SHP77 treated with DMSO at 0.1 percent for 48 hours (cell line): ENCODE measurements around the gene ATP2A3.

ENCODE experiments used
- DNase-seq: peaks from one replicate; lab custom pipeline; 2025; lab: John Stamatoyannopoulos, UW

The ATP2A3 gene

GRCh38 chr17:3910420-3911270 is 53.6 kb downstream of the ATP2A3 start:
- DNase-seq = no peak

- DNase-seq = no peak
These were observed 55.0 kb downstream of the ATP2A3 start for GRCh38 chr17:3909257-3909656.

- no peak for DNase-seq
These were observed 56.6 kb downstream of the ATP2A3 start for GRCh38 chr17:3907483-3908216.

GRCh38 chr17:3906881-3907280 is 57.4 kb downstream of the ATP2A3 start:
- no peak for DNase-seq

GRCh38 chr17:3905017-3905520 is 59.2 kb downstream of the ATP2A3 start:
- DNase-seq = no peak

GRCh38 chr17:3904501-3904900 is 59.7 kb downstream of the ATP2A3 start:
- no peak for DNase-seq

- DNase-seq = no peak
These were observed 60.4 kb downstream of the ATP2A3 start for GRCh38 chr17:3903881-3904290.

GRCh38 chr17:3903051-3903825 is 61.0 kb downstream of the ATP2A3 start:
- DNase-seq = no peak

- no peak for DNase-seq
These were observed 63.6 kb downstream of the ATP2A3 start for GRCh38 chr17:3900646-3901045.

- DNase-seq = no peak
These were observed 66.5 kb downstream of the ATP2A3 start for GRCh38 chr17:3897731-3898130.

GRCh38 chr17:3896968-3897235 is 67.3 kb downstream of the ATP2A3 start:
- DNase-seq = no peak

GRCh38 chr17:3896108-3896967 is 67.9 kb downstream of the ATP2A3 start:
- DNase-seq = no peak

- DNase-seq = no peak
These were observed 68.9 kb downstream of the ATP2A3 start for GRCh38 chr17:3895354-3895753.

- no peak for DNase-seq
These were observed 69.3 kb downstream of the ATP2A3 start for GRCh38 chr17:3894911-3895343.

GRCh38 chr17:3894188-3894587 is 70.0 kb downstream of the ATP2A3 start:
- DNase-seq = no peak

GRCh38 chr17:3893720-3894116 is 70.5 kb downstream of the ATP2A3 start:
- DNase-seq = no peak

GRCh38 chr17:3893003-3893719 is 71.1 kb downstream of the ATP2A3 start, which contains the start of gene CAMKK1:
CAMKK1 (minus strand) TSS chr17:3893053; CDS start chr17:3885687, 7,366 bp downstream.
- DNase-seq = peak; percentile 92

GRCh38 chr17:3892095-3892998 is 71.9 kb downstream of the ATP2A3 start:
- DNase-seq = no peak

GRCh38 chr17:3891626-3892094 is 72.6 kb downstream of the ATP2A3 start:
- no peak for DNase-seq

GRCh38 chr17:3890878-3891219 is 73.4 kb downstream of the ATP2A3 start:
- DNase-seq = no peak
